Left renal pelvis (tissue), 4 donors: Measurements from ENCODE around the gene SNED1. TPM values are rescaled to one million over a fixed set of nuclear protein-coding genes. Genes with fewer than 3 reads are reported as not detected.
"Not testable (repeated sequence)": the region's sequence is repeated elsewhere in the genome, so short reads cannot be mapped to it uniquely, and the experiment has no call there.

Experiments used
- DNase-seq, 4 donors: peaks; one replicate each; pipeline ENCODE4 v3.0.0-alpha.2; 2013; ENCODE audit warnings: low read depth in 4 of 4, low spot score in 3 of 4
- polyA plus RNA-seq, 4 donors: library from polyadenylated mRNA; unstranded; fragments of 120-200 nt; gene quantifications; one replicate each; pipeline ENCODE4 v1.2.1, GENCODE V29; 2013; ENCODE audit not compliant: insufficient read length in 4 of 4

Gene SNED1
- polyA plus RNA-seq, 4 donors = 7.3 to 10.8 (median 8.6) TPM

- DNase-seq = no peak
Observed at GRCh38 chr2:241081190-241081642, 82.8 kb downstream of the SNED1 start.

- no peak for DNase-seq
Observed at GRCh38 chr2:241081643-241082340, 83.4 kb downstream of the SNED1 start.

GRCh38 chr2:241082341-241083090, 84.1 kb downstream of the SNED1 start:
- DNase-seq = no peak

GRCh38 chr2:241083091-241083415, 84.6 kb downstream of the SNED1 start:
- DNase-seq = no peak

GRCh38 chr2:241084856-241085444, 86.5 kb downstream of the SNED1 start:
- DNase-seq = no peak

- no peak for DNase-seq
Observed at GRCh38 chr2:241087420-241088268, 89.2 kb downstream of the SNED1 start.

- no peak for DNase-seq
Observed at GRCh38 chr2:241088376-241088775, 90.0 kb downstream of the SNED1 start.

DNA sequence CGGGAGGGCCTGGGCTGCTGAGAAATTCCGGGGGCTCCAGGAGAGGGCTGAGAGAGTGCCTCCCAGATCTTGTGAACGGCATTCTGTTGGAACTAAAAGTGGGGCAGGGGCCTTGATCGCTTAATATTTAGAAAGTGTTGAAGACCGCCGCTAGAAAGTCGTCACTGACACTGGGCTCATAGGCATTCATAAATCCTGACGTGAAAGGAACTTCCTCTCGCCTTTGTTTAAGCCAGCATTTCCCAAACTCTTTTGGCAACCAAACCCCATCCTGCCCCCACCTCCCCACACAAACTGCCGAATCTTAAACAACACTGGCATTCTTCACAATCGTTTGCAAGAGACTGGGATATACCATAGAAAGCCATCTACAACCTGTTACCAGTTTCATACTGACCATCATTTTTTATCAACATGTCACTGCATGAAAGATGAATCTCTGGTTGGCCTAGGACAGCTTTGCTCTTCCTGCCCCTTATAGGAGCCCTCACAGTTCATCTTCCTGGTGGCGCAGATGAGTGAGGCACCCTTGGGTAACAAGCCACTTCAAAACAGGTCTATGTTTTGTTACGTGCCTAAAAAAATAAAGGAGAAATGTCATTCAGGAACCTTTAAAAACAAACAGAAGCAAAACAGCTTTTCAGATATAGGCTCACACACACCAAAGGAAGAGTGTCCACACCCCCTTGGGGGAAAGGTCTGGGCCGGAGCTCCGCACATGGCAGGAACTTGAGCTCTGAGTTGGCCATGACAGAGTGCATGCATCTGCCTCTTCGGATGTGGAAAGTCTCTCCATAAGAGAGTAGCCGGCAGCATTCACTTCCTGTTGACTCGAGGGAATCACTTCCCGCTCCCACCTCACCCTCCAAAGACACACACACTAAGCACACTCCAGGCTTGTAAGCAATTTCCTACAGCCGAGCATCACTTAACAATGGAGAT, 90.6 kb downstream of the SNED1 start:
- no peak for DNase-seq

DNA sequence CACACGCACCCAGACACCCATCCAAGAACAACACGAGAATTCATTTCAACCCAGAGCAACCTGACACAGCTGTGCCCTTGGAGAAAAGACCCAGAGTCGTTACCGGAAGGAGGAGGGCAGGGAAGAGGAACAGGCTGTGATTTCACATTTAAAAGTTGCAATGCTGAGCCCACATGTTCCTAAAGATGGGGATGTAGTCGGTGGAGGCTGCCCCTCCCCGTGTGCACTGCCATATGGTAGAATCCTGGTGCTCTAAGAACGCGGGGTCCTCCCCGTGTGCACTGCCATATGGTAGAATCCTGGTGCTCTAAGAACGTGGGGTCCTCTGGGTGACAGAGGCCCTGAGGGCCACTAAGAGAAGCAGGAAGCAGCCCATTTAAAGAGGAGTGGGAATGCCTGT, 92.8 kb downstream of the SNED1 start:
- DNase-seq = no peak

- DNase-seq = no peak
Observed at GRCh38 chr2:241091734-241092445, 93.5 kb downstream of the SNED1 start.

DNA sequence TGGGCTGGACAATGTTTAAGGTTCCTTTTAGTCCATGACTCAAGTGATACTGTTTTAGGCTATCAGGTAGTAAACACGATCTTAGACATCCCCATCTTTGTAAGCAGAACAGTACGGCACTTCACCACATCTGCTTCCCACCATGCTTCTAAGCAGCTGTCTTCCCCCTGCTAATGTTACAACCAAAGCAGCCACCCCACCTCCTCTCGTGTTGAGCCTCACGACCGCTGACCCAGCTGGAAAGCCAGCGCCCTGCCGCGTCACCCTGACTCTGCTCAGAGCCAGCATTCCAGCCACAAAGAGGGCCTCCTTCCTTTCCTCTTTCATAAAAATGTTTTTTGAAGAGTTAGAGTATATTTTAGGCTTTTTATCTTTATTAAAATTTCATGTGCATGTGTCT, 94.3 kb downstream of the SNED1 start:
- no peak for DNase-seq

DNA sequence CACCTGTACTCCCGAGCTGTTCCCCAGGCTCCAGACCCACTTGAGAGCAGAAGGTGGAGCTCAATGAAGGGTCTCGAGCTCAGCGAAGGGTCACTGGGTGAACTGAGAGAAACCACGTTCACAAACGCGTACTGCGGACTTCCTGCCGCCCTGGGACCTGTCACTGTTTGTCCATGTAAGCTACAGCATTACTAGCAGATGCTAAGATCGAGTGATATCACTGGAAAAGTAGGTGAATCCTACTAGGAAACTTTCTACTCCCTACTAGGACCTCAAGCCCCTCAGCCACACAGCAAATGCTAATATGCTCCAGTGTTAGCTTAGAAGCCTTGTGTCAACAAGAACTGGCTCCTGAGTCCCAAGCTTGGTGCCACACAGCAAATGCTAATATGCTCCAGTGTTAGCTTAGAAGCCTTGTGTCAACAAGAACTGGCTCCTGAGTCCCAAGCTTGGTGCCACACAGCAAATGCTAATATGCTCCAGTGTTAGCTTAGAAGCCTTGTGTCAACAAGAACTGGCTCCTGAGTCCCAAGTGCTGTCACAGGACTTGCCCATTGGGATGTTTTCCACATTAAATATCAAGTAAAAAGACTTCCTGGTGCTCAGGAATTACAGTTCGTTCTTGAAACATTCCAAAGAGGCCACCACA, 94.8 kb downstream of the SNED1 start:
- not testable (repeated sequence) for DNase-seq

- no peak for DNase-seq
Observed at GRCh38 chr2:241094172-241094571, 95.8 kb downstream of the SNED1 start.

DNA sequence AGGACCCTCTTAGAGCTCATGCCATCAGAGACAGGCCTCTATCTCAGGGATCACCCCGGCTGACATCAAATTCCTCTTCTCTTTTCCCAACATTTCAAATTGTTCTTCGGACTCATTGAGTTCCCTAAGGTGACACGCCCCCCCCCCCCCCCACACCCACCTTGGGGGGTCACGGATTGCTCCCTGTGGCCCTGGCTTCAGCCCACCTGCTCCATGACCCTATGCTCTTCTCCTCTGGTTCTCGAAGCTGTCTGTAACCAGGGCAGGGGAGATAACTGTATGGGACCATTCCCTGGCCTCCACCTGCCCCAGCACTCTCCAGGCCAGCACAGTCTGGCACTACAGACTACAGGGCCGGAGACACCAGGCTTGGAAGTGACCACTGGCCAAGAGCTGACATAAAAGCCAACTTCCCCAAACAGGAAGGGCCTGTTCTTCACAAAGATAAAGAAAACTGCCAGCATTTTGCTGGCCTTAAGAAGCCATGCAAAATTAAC, 96.6 kb downstream of the SNED1 start:
- no peak for DNase-seq

GRCh38 chr2:241095594-241096290, 97.3 kb downstream of the SNED1 start:
- no peak for DNase-seq

DNA sequence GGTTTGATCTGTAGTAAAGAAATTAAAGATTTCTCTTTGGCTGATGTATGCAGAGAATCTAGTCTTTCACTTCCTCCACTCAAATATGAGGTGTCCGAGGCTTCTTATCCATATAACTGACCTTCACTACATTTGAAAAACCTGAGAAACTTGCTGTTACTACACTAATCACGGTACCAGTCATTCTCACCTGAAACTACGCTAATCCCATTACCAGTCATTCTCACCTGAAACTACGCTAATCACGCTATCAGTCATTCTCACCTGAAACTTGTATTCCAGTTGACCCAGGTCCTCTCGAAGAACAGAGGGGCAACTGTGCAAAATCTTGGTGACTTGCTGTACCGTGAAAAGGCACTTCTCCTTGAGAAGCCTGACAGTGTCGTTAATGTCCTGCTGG, 98.6 kb downstream of the SNED1 start:
- DNase-seq = no peak

DNA sequence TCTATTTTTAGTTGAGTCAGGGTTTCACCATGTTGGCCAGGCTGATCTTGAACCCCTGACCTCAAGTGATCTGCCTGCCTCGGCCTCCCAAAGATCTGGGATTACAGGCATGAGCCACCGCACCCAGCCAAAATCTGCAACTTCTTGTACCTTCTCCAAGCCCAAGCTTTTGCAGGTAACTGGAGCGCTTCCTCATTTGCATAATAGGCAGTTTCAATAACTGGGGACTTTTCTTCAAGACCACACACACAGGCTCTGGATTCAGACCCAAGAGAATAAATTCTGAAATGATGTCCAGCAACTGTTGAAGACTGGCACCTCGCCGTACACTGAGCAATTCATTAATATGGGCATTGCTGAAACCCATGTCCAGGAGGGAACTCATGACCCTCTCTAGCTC, 100.8 kb downstream of the SNED1 start:
- DNase-seq = no peak

- peak; percentile 73 to 77 (median 74) for DNase-seq
Observed at GRCh38 chr2:241102239-241102803, 103.9 kb downstream of the SNED1 start, which contains the start of gene MTERF4. TSS of gene MTERF4 (minus strand) at chr2:241102287. CDS start at chr2:241102273, 14 bp downstream.
